B cell (primary cell): ENCODE results near the gene SLC26A1. TPM values are rescaled to one million over a fixed set of nuclear protein-coding genes. Genes with fewer than 3 reads are reported as not detected.

Experiments
- ATAC-seq: fragments of 200-7000 bp; cut with Tn5 transposase; one replicate; pipeline ENCODE4 v1.10.0; 2021; ENCODE audit warnings: low read depth, mild to moderate bottlenecking, moderate number of reproducible peaks, moderate library complexity
- CTCF ChIA-PET: fragments of 350-600 bp; sonication (Branson Sonifier 250); formaldehyde crosslinking; loops from one replicate; lab custom pipeline; 2021; ENCODE audit warnings: antibody characterized with exemption, inconsistent platforms; lab: Charles Lee
- POLR2A ChIA-PET: fragments of 350-600 bp; sonication (Branson Sonifier 250); formaldehyde crosslinking; loops from one replicate; lab custom pipeline; 2021; ENCODE audit warnings: antibody characterized with exemption; lab: Charles Lee
- DNase-seq: peaks from one replicate; pipeline ENCODE4 v3.0.0; 2013
- H2AFZ ChIP-seq: 2 replicates; pipeline ENCODE4 v1.6.1; 2012; ENCODE audit warnings: mild to moderate bottlenecking, low read depth, low read length; ENCODE audit not compliant: insufficient read depth, poor library complexity, severe bottlenecking
- H3K27ac ChIP-seq, 2 donors: 1 replicate in 1 of 2; 2 replicates in 1 of 2; pipeline ENCODE4 v1.5.1; 2012 to 2013; ENCODE audit warnings: low read length in 2 of 2, mild to moderate bottlenecking in 2 of 2, moderate library complexity in 1 of 2
- H3K27me3 ChIP-seq, 4 experiments: fragments of 200-600 bp in 1 of 4; sonication (generic) in 1 of 4; replicated peaks in 1 of 4; 1 replicate in 2 of 4; 2 replicates in 2 of 4; pipeline versions ENCODE4 v1.6.1 to v1.7.0; 2013 to 2016; ENCODE audit warnings: low read length in 3 of 4, mild to moderate bottlenecking in 2 of 4, mixed read lengths in 1 of 4, moderate library complexity in 1 of 4; ENCODE audit not compliant: insufficient read depth in 4 of 4, control insufficient read depth in 3 of 4; ENCODE audit errors: control extremely low read depth in 1 of 4
- H3K36me3 ChIP-seq, 2 experiments: replicated peaks in 1 of 2; 1 replicate in 1 of 2; 2 replicates in 1 of 2; pipeline versions ENCODE4 v1.6.1 to v1.7.1; 2013; ENCODE audit warnings: low read length in 1 of 2; ENCODE audit not compliant: insufficient read depth in 2 of 2, control insufficient read depth in 1 of 2; ENCODE audit errors: control extremely low read depth in 1 of 2, extremely low read depth in 1 of 2
- H3K4me1 ChIP-seq, 2 donors: fragments of 200-600 bp in 1 of 2; sonication (generic) in 1 of 2; 1 replicate in 1 of 2; 2 replicates in 1 of 2; pipeline versions ENCODE4 v1.5.1 to v1.6.1; 2013 to 2017; ENCODE audit warnings: low read length in 2 of 2; ENCODE audit not compliant: control insufficient read depth in 2 of 2, insufficient read depth in 2 of 2
- H3K4me2 ChIP-seq: replicated peaks from 2 replicates; pipeline ENCODE3; 2012; ENCODE audit warnings: mild to moderate bottlenecking, low read depth, low read length; ENCODE audit not compliant: poor library complexity, severe bottlenecking
- H3K4me3 ChIP-seq, 5 experiments: fragments of 200-600 bp in 1 of 5; sonication (generic) in 1 of 5; 1 replicate in 3 of 5; 2 replicates in 2 of 5; pipeline versions ENCODE4 v1.5.1 to v1.7.0; 2011 to 2016; ENCODE audit warnings: low read length in 4 of 5, mild to moderate bottlenecking in 4 of 5, low read depth in 2 of 5, control low read depth in 1 of 5, moderate library complexity in 1 of 5; ENCODE audit not compliant: insufficient read depth in 1 of 5; ENCODE audit errors: control extremely low read depth in 1 of 5, extremely low read depth in 1 of 5
- H3K79me2 ChIP-seq: fragments of 200-600 bp; sonication (generic); one replicate; pipeline ENCODE4 v1.6.0; 2016; ENCODE audit warnings: low read length; ENCODE audit not compliant: control insufficient read depth, insufficient read depth
- H3K9ac ChIP-seq: fragments of 200-600 bp; sonication (generic); 2 replicates; pipeline ENCODE4 v1.6.1; 2017; ENCODE audit warnings: mild to moderate bottlenecking, low read length, moderate library complexity
- H3K9me3 ChIP-seq, 3 donors: one replicate each; pipeline versions ENCODE4 v1.6.1 to v1.7.1; 2013; ENCODE audit warnings: low read length in 2 of 3; ENCODE audit not compliant: control insufficient read depth in 2 of 3, insufficient read depth in 1 of 3; ENCODE audit errors: control extremely low read depth in 1 of 3
- H4K20me1 ChIP-seq: 2 replicates; pipeline ENCODE4 v1.6.0; 2012; ENCODE audit warnings: mild to moderate bottlenecking, low read length; ENCODE audit not compliant: insufficient read depth, control insufficient read depth, poor library complexity, severe bottlenecking
- H3K27ac Mint-ChIP-seq: one replicate; pipeline ENCODE4 v1.8.0; 2021; ENCODE audit warnings: mixed read lengths
- H3K27me3 Mint-ChIP-seq: one replicate; pipeline ENCODE4 v1.8.0; 2021; ENCODE audit warnings: mixed read lengths
- H3K4me1 Mint-ChIP-seq: one replicate; pipeline ENCODE4 v1.8.0; 2021; ENCODE audit warnings: mixed read lengths
- H3K4me3 Mint-ChIP-seq: one replicate; pipeline ENCODE4 v1.8.0; 2021; ENCODE audit warnings: mixed read lengths
- H3K9me3 Mint-ChIP-seq: one replicate; pipeline ENCODE4 v1.8.0; 2022; ENCODE audit warnings: mixed read lengths; ENCODE audit not compliant: insufficient read depth
- CTCF ChIP-seq: fragments of 200-600 bp; IDR thresholded peaks from one replicate; pipeline ENCODE4 v1.8.0; 2022; ENCODE audit warnings: antibody characterized with exemption, mild to moderate bottlenecking
- EZH2 ChIP-seq: IDR thresholded peaks from 2 replicates; pipeline ENCODE4 v1.6.1; 2012; ENCODE audit warnings: borderline replicate concordance, low read depth, mild to moderate bottlenecking, moderate library complexity, low read length; ENCODE audit not compliant: insufficient read depth, poor library complexity, severe bottlenecking
- whole genome bisulfite sequencing: methylation state at CpG from one replicate; pipeline ENCODE4 v1.1.5; 2013; ENCODE audit warnings: missing lambda C conversion rate; ENCODE audit not compliant: insufficient coverage; 5-methylcytosine and 5-hydroxymethylcytosine counted together
- intact Hi-C: fragments of 100-400 bp; cut with micrococcal nuclease; formaldehyde crosslinking; loops from one replicate; pipeline ENCODE4 v1.10.0; 2022
- polyA plus RNA-seq: library from polyadenylated mRNA; depleted of rRNA; stranded (reverse); fragments of >200 nt; gene quantifications from 2 replicates; pipeline ENCODE4 v1.2.3, GENCODE V29; 2012
- total RNA-seq, 2 donors: library from RNA; stranded (reverse); fragments of 120-200 nt in 1 of 2; gene quantifications; 1 replicate in 1 of 2; 2 replicates in 1 of 2; pipeline versions ENCODE4 v1.2.3 to v1.2.4, GENCODE V29; 2013 to 2022

The SLC26A1 gene
- total and polyA plus RNA-seq, 2 donors (not counting 1 experiment from before 2014, with no cell fraction given) = 0.03 to 1.1 TPM

- 97% methylated on average over 50 of the region's 50 CpGs for WGBS
- peaks cover 4% of the 10 kb centered on the region for H3K79me2 ChIP-seq
- H3K9ac ChIP-seq = no peak overlapping the region
These were observed 1.5 kb downstream of the SLC26A1 start for GRCh38 chr4:991451-992296.

More at GRCh38 chr4:991451-992296, 1.5 kb downstream of the SLC26A1 start:
- Mint-ChIP-seq H3K4me1 (peaks cover 10% of the 10 kb centered on the region), H3K27me3 (no peaks in the 10 kb centered on the region), H3K9me3 (no peaks in the 10 kb centered on the region), H3K4me3 (no peak overlapping the region), H3K27ac (no peak overlapping the region)
- peaks cover 0 to 7% (median 2%) of the 10 kb centered on the region in 4 experiments for H3K27me3 ChIP-seq
- ChIA-PET POLR2A (no interaction called here), CTCF (no interaction called here)
- TF ChIP-seq CTCF (no peak), EZH2 (no peak)
- intact Hi-C loops = no loop called here
- DNase-seq (no peak), ATAC-seq (no peak)
- H2AFZ ChIP-seq = no peak overlapping the region
- H3K27ac ChIP-seq = no peak overlapping the region
- no peaks in the 10 kb centered on the region for H3K36me3 ChIP-seq
- no peak overlapping the region for H3K4me2 ChIP-seq
- H3K4me3 ChIP-seq = no peak overlapping the region
- peaks cover 14% of the 10 kb centered on the region for H4K20me1 ChIP-seq
- no peaks in the 10 kb centered on the region for H3K9me3 ChIP-seq
- H3K4me1 ChIP-seq = peaks cover 7 to 9% of the 10 kb centered on the region in 2 donors
